SH-SY5Y (cell line): ENCODE results near the gene FMNL2.

Experiments used
- GATA2 ChIP-seq: IDR thresholded peaks from 2 replicates; pipeline ENCODE4 v1.6.1; 2011; ENCODE audit warnings: mild to moderate bottlenecking, low read depth, low read length
- GATA3 ChIP-seq: IDR thresholded peaks from 2 replicates; pipeline ENCODE4 v1.6.1; 2011; ENCODE audit warnings: low read depth, mild to moderate bottlenecking, low read length, moderate library complexity

Gene FMNL2

DNA sequence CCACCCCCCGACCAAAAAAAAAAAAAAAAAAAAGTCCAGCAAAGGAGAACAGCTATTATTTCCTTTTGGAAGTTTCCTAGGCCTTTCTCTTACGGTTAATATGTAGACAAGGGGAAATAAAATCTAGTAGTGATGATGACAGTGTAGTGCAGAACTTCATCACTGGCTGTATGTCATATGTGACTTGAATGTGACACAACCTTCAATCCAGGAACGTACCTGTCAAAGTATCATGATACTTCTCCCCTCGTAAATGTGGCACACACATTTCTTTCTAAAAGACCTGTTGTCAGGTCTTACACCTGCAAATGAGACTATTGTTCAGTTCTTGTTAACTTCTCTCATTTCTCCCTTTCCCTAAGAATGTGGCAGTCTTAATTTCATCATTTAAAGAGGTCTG lies 208.7 kb downstream of the FMNL2 start:
- TF ChIP-seq GATA2 (no peak), GATA3 (no peak)

DNA sequence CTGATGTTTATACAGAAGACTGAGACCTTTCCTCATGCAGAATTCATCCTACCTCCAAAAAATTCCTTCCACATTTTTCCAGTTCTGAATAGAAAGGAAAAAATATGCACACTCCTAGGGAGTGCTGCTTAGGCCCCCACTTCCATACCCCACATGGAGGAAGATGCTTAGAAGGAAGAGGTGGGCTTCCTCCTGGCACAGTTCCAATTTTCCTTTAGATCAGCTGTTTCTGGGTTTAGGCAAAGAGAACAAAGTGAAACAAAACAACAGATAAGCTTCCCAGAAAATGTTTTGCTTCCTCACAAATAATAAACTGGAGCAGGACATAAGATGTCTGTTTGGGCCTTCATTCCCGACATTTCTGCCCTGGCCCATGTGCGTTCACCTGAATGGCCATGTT lies 209.7 kb downstream of the FMNL2 start:
- no peak for TF ChIP-seq GATA3
- no peak for TF ChIP-seq GATA2

DNA sequence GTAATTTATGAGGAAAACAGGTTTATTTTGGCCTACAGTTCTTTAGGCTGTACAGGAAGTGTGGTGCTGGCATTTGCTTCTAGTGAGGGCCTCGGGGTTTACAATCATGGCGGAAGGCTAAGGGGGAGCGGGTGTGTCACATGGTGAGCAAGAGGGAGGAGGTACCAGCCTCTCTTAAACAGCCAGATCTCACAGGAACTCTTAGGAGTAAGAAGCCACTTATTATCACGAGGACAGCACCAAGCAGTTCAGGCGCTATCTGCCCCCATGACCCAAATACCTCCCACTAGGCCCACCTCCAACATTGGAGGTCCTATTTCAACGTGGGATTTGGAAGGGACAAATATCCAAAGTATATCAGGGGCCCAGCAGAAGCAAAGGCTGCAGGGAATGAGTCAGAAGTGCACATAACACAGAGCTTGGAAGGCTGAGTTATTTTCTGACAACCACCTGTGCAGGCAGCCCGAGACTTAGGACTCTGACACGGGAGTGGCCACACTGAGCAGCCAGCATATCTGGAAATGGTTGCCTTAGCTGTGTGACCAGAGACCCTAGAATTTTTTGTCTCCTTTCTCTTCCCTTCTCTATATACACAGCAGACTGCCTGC lies 211.4 kb downstream of the FMNL2 start:
- TF ChIP-seq GATA3 (no peak), GATA2 (no peak)

- no peak for TF ChIP-seq GATA3
- TF ChIP-seq GATA2, result no peak
Observed at GRCh38 chr2:152548111-152548875, 213.3 kb downstream of the FMNL2 start.

DNA sequence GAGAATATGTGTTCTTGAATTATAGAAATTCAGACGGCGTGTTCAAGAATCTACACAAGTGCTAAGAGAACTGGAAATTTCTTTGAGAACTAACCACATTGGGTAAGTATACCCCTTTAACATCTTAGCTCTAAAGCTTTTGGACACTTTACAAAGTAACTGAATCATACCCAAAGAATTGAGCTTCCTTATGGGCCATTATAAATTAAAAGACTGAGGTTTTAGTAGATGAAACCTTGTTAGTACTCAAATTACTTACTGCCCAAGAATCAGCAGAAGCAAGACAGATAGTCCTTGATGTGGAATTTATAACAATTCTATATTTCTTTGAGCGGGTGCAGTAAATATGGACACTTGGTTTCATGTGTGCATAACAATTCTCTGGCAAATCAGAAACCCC lies 214.0 kb downstream of the FMNL2 start:
- TF ChIP-seq GATA2 (no peak), GATA3 (no peak)

- no peak for TF ChIP-seq GATA2
- no peak for TF ChIP-seq GATA3
Observed at GRCh38 chr2:152549423-152549822, 214.4 kb downstream of the FMNL2 start.

DNA sequence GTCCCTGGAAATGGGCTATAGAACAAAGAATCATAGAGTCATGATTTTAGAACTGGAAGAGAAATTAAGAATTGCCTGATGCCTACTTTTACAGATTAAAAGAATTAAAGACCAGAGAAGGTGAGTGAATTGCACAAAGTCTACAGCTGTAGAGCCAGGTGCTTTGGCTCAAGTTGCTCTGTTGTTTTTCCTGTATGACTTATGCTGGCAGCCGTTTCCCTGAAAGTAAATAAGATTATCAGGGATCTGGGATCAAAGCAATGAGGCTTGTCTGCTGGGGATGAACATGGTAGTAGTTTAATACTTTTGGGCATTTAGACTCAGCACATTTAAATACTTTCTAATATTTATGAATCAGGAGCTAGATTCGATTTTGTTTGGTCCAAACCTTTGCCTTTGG lies 215.4 kb downstream of the FMNL2 start:
- TF ChIP-seq GATA3 (no peak), GATA2 (no peak)

DNA sequence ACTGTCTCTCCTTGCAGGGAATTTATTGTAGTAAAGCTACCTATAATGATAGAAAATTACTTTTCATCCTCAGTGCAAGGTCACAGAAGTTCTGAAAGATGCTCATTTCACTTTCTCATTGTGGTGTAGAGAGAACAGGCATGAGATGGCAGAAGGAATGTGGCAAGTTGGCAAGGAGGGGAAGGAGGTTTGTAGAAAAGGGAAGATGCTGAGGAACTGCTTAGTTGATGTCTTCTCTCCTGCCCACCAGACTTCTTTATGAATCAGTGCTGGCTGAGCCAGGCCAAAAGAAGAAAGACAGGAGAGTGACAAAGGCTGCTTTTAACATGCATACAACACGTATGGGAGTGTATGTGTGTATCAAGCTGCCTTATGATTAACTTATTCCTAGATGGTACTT lies 217.9 kb downstream of the FMNL2 start:
- TF ChIP-seq GATA3 (no peak), GATA2 (no peak)

DNA sequence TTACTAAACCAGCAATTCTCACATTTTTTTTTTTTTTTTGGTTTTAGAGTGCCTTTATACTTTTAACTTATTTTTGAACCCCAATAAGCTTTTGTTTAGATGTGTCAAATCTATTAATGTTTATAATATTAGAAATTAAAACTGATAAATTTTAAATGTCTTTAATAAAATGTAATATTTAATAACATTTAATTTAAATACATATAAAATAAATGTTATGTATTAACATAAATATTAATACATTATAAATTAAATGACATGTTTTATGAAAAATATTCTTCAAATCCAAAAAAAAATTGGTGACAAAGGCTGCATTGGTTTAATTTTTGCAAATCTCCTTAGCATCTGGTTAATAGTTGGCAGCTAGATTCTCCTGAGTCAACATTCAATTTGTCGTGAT lies 218.5 kb downstream of the FMNL2 start:
- TF ChIP-seq GATA2 (no peak), GATA3 (no peak)

DNA sequence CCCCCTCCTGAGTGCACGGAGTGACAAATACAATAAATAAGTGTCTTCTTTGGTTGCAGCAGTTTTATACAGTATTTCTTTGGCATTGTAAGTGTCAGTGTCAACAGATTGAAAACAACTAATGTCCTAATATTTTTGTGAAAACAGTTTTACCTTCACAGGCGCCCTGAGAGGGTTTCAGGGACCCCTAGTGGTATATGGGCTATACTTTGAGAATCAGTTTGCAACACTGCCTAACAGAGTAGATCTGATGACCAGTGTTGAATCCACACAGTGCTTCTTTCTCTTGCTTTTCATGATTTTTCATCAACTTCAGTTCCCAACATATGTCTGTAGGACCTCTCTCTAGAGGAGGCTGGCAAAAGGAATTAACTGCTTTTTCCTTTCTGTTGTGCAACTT lies 220.1 kb downstream of the FMNL2 start:
- TF ChIP-seq GATA2, result no peak
- TF ChIP-seq GATA3, result no peak

GRCh38 chr2:152556506-152556905 lies 221.5 kb downstream of the FMNL2 start:
- no peak for TF ChIP-seq GATA2
- no peak for TF ChIP-seq GATA3

DNA sequence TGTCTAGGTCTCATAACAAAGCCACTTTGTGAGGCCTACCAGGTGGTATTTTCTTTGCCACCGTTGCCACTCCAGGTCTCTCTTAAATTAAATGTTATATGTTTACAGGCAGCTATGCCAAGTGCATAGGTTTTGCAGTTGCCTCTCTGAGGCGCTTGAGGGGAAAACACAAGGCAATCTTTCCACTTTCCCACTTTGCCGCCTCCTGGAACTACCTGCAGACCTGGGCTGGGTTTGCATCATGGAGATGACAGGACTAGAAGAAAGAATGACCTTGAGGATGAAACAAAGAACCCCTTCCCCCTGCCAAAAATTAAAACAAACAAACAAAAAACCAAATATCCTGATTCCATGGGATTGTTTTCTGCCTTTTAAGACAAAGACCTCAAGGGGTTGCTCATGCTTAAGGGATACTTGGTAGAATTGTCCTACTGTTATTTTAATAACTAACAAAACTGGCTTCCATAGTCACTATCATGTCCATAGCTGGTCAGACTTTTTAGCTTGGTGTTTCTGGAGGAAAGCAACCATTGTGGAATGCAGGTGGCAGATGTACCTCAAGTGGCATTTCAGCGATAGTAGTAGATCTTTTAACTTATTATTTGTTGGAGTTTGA lies 222.4 kb downstream of the FMNL2 start:
- TF ChIP-seq GATA2 (no peak), GATA3 (no peak)

DNA sequence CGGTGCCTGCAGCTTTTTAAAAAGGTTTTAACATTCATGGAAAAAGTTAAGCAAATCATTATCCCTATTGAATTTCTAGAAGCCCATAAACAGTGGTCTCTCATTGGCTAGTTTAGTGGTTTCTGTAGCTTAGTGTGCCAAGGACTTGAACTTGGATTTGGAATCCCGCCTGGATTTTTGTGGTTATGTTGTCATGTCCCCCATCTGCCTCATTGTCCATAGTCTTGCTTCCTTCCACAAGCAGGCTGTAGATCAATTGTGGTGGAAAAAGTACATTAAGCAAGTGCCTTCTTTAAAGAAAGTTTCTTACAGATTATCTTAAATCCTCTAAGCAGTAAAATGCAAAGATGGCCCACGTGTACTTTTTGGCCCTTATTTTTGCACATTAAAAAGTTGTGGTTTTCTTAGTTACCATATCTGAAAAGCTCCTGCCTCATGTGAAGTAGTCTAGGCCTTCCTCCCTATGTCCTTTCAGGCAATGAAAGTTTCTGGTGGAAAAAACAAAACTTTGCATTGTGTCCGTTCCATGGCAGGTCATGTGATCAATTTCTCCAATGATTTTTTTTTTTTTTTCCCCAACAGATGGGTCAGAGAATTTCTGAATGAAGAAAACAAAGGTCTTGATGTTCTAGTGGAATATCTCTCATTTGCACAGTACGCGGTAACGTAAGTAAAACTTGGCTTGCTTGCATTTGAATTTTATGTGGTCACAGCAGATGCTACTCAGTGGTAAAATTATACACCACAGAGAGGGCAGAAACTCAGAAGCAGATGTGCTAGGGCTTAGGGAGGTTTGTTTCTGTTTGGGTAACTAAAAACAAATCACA lies 223.4 kb downstream of the FMNL2 start:
- TF ChIP-seq GATA3, result no peak
- TF ChIP-seq GATA2, result no peak

GRCh38 chr2:152559008-152559407 lies 224.0 kb downstream of the FMNL2 start:
- TF ChIP-seq GATA3 (no peak), GATA2 (no peak)

GRCh38 chr2:152560166-152560565 lies 225.2 kb downstream of the FMNL2 start:
- TF ChIP-seq GATA2 (no peak), GATA3 (no peak)
